ENCODE data around the gene NUP93.
"Not testable (repeated sequence)": the region's sequence is repeated elsewhere in the genome, so short reads cannot be mapped to it uniquely, and the experiment has no call there.

NUP93 gene

GRCh38 chr16:56851671-56852400, 121.9 kb downstream of the NUP93 start:
- DNase-seq = no peak

- DNase-seq = no peak
Observed at GRCh38 chr16:56852401-56852730, 122.4 kb downstream of the NUP93 start.

GRCh38 chr16:56852968-56853367, 123.0 kb downstream of the NUP93 start:
- no peak for DNase-seq

GRCh38 chr16:56855201-56855600, 125.3 kb downstream of the NUP93 start:
- no peak for DNase-seq

GRCh38 chr16:56855946-56856345, 126.0 kb downstream of the NUP93 start:
- no peak for DNase-seq

- DNase-seq = no peak
Observed at GRCh38 chr16:56856876-56857447, 127.0 kb downstream of the NUP93 start.

GRCh38 chr16:56858374-56858773, 128.4 kb downstream of the NUP93 start:
- no peak for DNase-seq

- DNase-seq = no peak
Observed at GRCh38 chr16:56859636-56860035, 129.7 kb downstream of the NUP93 start.

- DNase-seq = no peak
Observed at GRCh38 chr16:56860226-56861020, 130.5 kb downstream of the NUP93 start.

- DNase-seq = no peak
Observed at GRCh38 chr16:56861092-56861610, 131.2 kb downstream of the NUP93 start.

- DNase-seq = no peak
Observed at GRCh38 chr16:56861756-56862155, 131.8 kb downstream of the NUP93 start.

GRCh38 chr16:56862776-56863175, 132.8 kb downstream of the NUP93 start:
- DNase-seq = no peak

GRCh38 chr16:56864960-56865359, 135.0 kb downstream of the NUP93 start, which contains the start of gene SLC12A3:
Gene SLC12A3 (plus strand): TSS chr16:56865207. CDS start chr16:56865236, 29 bp downstream.
- no peak for DNase-seq

GRCh38 chr16:56865394-56866062, 135.6 kb downstream of the NUP93 start:
- DNase-seq = no peak

GRCh38 chr16:56866955-56867830, 137.3 kb downstream of the NUP93 start:
- DNase-seq = no peak

GRCh38 chr16:56868175-56868574, 138.2 kb downstream of the NUP93 start:
- DNase-seq = no peak

- not testable (repeated sequence) for DNase-seq
Observed at GRCh38 chr16:56868766-56869165, 138.8 kb downstream of the NUP93 start.

- DNase-seq = no peak
Observed at GRCh38 chr16:56869513-56870275, 139.8 kb downstream of the NUP93 start.

- no peak for DNase-seq
Observed at GRCh38 chr16:56870276-56870888, 140.5 kb downstream of the NUP93 start.

- DNase-seq = no peak
Observed at GRCh38 chr16:56871172-56871593, 141.3 kb downstream of the NUP93 start.
